ENCODE measurements around the gene ASCC1. TPM values are rescaled to one million over a fixed set of nuclear protein-coding genes. Genes with fewer than 3 reads are reported as not detected.

Gene ASCC1
- total RNA-seq, 1 donor from 2014 or later = 33.9 TPM

DNA sequence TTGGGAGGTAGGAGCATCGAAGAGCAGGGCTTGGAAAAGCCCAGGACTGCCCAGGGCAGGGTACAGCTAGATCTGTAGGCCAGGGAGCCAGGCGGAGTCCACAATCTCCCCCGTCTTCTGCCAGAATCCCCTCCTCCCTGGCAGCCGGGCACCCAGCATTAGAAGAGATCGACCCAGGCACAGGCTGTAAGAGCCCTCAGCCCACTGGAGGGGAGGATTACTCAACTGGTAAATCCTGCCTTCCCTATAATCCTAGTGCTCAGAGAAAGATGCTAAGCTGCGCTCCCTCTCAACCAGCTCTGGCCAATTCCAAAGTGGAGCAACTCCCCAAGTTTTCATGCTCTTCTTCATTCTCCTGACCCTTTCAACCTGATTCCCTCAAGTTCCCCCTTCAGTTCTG lies 130.9 kb downstream of the ASCC1 start:
- H3K4me1 Mint-ChIP-seq (ENCODE audit: low read depth, unreplicated experiment) = peaks cover 8% of the 10 kb centered on the region
- H3K36me3 Mint-ChIP-seq (ENCODE audit: low read depth, unreplicated experiment) = no peaks in the 10 kb centered on the region
- peaks cover 2% of the 10 kb centered on the region for H3K9me3 Mint-ChIP-seq (ENCODE audit: unreplicated experiment)
- H3K27me3 Mint-ChIP-seq (ENCODE audit: low read depth, unreplicated experiment) = peaks cover 51% of the 10 kb centered on the region
- peaks cover 11% of the 10 kb centered on the region for H4K20me1 ChIP-seq (ENCODE audit: insufficient read depth, low read length)
- H3K4me1 ChIP-seq (ENCODE audit: insufficient read depth, low read length) = peaks cover 7% of the 10 kb centered on the region
- H3K27ac Mint-ChIP-seq (ENCODE audit: unreplicated experiment) = no peak overlapping the region
- no peaks in the 10 kb centered on the region for H3K79me2 ChIP-seq (ENCODE audit: insufficient read depth, low read length)
- FAIRE-seq (no peak), DNase-seq (ENCODE audit: low read depth) (no peak)
- H2AFZ ChIP-seq (ENCODE audit: low read depth, low read length) = no peak overlapping the region
- H3K27me3 ChIP-seq (ENCODE audit: insufficient read depth, low read length) = peaks cover 58% of the 10 kb centered on the region
- H3K36me3 ChIP-seq (ENCODE audit: insufficient read depth, low read length) = no peaks in the 10 kb centered on the region
- no peak overlapping the region for H3K4me3 Mint-ChIP-seq (ENCODE audit: unreplicated experiment)
- H3K9me3 ChIP-seq (ENCODE audit: insufficient read depth, low read depth, low read length) = no peaks in the 10 kb centered on the region
- TF ChIP-seq, protein P1, sequence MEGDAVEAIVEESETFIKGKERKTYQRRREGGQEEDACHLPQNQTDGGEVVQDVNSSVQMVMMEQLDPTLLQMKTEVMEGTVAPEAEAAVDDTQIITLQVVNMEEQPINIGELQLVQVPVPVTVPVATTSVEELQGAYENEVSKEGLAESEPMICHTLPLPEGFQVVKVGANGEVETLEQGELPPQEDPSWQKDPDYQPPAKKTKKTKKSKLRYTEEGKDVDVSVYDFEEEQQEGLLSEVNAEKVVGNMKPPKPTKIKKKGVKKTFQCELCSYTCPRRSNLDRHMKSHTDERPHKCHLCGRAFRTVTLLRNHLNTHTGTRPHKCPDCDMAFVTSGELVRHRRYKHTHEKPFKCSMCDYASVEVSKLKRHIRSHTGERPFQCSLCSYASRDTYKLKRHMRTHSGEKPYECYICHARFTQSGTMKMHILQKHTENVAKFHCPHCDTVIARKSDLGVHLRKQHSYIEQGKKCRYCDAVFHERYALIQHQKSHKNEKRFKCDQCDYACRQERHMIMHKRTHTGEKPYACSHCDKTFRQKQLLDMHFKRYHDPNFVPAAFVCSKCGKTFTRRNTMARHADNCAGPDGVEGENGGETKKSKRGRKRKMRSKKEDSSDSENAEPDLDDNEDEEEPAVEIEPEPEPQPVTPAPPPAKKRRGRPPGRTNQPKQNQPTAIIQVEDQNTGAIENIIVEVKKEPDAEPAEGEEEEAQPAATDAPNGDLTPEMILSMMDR (IDR thresholded peaks at IDR 0.05; ENCODE audit: insufficient read depth, low read depth, low read length) = no peak
- no peak for TF ChIP-seq EZH2 (IDR thresholded peaks at IDR 0.05; ENCODE audit: insufficient read depth, low read length)
- no peak overlapping the region for H3K4me3 ChIP-seq (ENCODE audit: insufficient read depth, low read depth, low read length)
- H3K9ac ChIP-seq (ENCODE audit: low read length) = no peak overlapping the region
- no peak overlapping the region for H3K27ac ChIP-seq (ENCODE audit: low read depth, low read length)
- H3K4me2 ChIP-seq (ENCODE audit: low read length) = no peak overlapping the region

DNA sequence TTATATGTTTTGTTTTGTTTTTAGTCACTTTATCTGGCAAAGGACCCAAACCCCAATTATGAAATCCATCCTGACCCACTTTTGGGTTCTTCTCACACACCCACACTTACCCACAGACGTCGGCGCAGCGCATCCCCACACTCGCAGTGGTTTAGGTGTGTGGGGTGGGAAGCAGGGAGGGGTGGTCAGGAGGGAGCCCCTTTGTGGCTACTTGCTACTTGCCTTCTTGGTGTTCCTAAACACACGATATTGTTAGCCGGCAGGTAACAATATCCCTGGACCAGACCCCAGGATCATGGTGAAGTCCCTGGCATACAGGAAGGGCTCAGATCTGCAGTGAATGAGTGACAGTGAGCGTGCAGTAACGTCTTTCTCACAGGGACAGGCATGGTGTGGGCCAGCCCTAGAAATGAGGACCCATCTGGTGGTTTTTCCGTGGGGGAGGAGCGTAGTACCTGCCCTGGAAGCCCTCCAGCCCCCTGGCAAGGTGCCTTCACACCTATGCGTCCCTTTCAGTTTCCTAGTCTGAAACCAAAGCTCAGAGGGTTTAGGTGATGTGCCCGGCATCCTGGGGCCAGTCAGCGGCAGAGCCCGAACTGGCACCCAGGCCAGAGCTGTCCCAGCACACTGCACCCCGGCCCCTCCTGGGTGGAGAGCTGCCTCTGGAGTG lies 132.2 kb downstream of the ASCC1 start:
- Histone ChIP-seq H3K9ac (ENCODE audit: low read length) (no peak overlapping the region), H2AFZ (ENCODE audit: low read depth, low read length) (no peak overlapping the region), H4K20me1 (ENCODE audit: insufficient read depth, low read length) (peaks cover 10% of the 10 kb centered on the region), H3K27me3 (ENCODE audit: insufficient read depth, low read length) (peaks cover 50% of the 10 kb centered on the region), H3K27ac (ENCODE audit: low read depth, low read length) (no peak overlapping the region), H3K4me3 (ENCODE audit: insufficient read depth, low read depth, low read length) (no peak overlapping the region), H3K36me3 (ENCODE audit: insufficient read depth, low read length) (no peaks in the 10 kb centered on the region), H3K9me3 (ENCODE audit: insufficient read depth, low read depth, low read length) (no peaks in the 10 kb centered on the region), H3K4me1 (ENCODE audit: insufficient read depth, low read length) (peaks cover 7% of the 10 kb centered on the region), H3K79me2 (ENCODE audit: insufficient read depth, low read length) (no peaks in the 10 kb centered on the region), H3K4me2 (ENCODE audit: low read length) (no peak overlapping the region)
- Mint-ChIP-seq H3K36me3 (ENCODE audit: low read depth, unreplicated experiment) (no peaks in the 10 kb centered on the region), H3K9me3 (ENCODE audit: unreplicated experiment) (peaks cover 2% of the 10 kb centered on the region), H3K27ac (ENCODE audit: unreplicated experiment) (no peak overlapping the region), H3K4me1 (ENCODE audit: low read depth, unreplicated experiment) (peaks cover 8% of the 10 kb centered on the region), H3K27me3 (ENCODE audit: low read depth, unreplicated experiment) (peaks cover 45% of the 10 kb centered on the region), H3K4me3 (ENCODE audit: unreplicated experiment) (no peak overlapping the region)
- DNase-seq (ENCODE audit: low read depth) (no peak), FAIRE-seq (no peak)
- TF ChIP-seq, protein P1 (IDR thresholded peaks at IDR 0.05; ENCODE audit: insufficient read depth, low read depth, low read length) = no peak
- TF ChIP-seq EZH2 (IDR thresholded peaks at IDR 0.05; ENCODE audit: insufficient read depth, low read length) = no peak
